GM12801 (cell line): Measurements from ENCODE around the gene NRG3.

Experiments used
- CTCF ChIP-seq: IDR thresholded peaks from one replicate; pipeline ENCODE4 v1.5.1; 2011; ENCODE audit warnings: control low read depth; ENCODE audit not compliant: insufficient read length; ENCODE audit errors: extremely low read depth

Gene NRG3

GRCh38 chr10:81882011-81882410 lies 7.0 kb downstream of the NRG3 start:
- no peak for TF ChIP-seq CTCF

GRCh38 chr10:81884856-81885255 lies 9.9 kb downstream of the NRG3 start:
- no peak for TF ChIP-seq CTCF

- TF ChIP-seq CTCF = no peak
These were observed 10.5 kb downstream of the NRG3 start for GRCh38 chr10:81885491-81885890.

- no peak for TF ChIP-seq CTCF
These were observed 11.9 kb downstream of the NRG3 start for GRCh38 chr10:81886939-81887338.

- no peak for TF ChIP-seq CTCF
These were observed 14.3 kb downstream of the NRG3 start for GRCh38 chr10:81889181-81889769.

GRCh38 chr10:81894616-81895015 lies 19.6 kb downstream of the NRG3 start:
- no peak for TF ChIP-seq CTCF

- TF ChIP-seq CTCF = no peak
These were observed 23.5 kb downstream of the NRG3 start for GRCh38 chr10:81898518-81898917.
